Gastroesophageal sphincter (tissue), 4 donors: Measurements from ENCODE around the gene CACNA1C. TPM values are rescaled to one million over a fixed set of nuclear protein-coding genes. Genes with fewer than 3 reads are reported as not detected.

ENCODE experiments used
- ATAC-seq: fragments of 150-250 bp; one replicate; pipeline ENCODE4 v1.9.1; 2016; ENCODE audit warnings: mild to moderate bottlenecking, moderate library complexity
- H3K27ac ChIP-seq, 4 donors: fragments of 200-600 bp; sonication (generic) in 3 of 4; 1 replicate in 3 of 4; 2 replicates in 1 of 4; pipeline ENCODE4 v1.5.1; 2016 to 2019
- H3K27me3 ChIP-seq: fragments of 200-600 bp; sonication (generic); one replicate; pipeline ENCODE4 v1.5.1; 2019
- H3K36me3 ChIP-seq, 2 donors: fragments of 200-600 bp; sonication (generic); one replicate each; pipeline ENCODE4 v1.5.1; 2019; ENCODE audit warnings: control low read depth in 1 of 2
- H3K4me1 ChIP-seq, 3 donors: fragments of 200-600 bp; sonication (generic); 1 replicate in 2 of 3; 2 replicates in 1 of 3; pipeline ENCODE4 v1.5.1; 2016 to 2019; ENCODE audit warnings: control low read depth in 2 of 3
- H3K4me3 ChIP-seq, 2 donors: fragments of 200-600 bp; sonication (generic); one replicate each; pipeline ENCODE4 v1.5.1; 2019; ENCODE audit warnings: mild to moderate bottlenecking in 1 of 2, moderate library complexity in 1 of 2
- H3K9me3 ChIP-seq, 3 donors: fragments of 200-600 bp; sonication (generic); one replicate each; pipeline ENCODE4 v1.5.1; 2017 to 2019; ENCODE audit warnings: control low read depth in 2 of 3
- CTCF ChIP-seq, 4 experiments: fragments of 200-600 bp in 2 of 4; fragments of 450-650 bp in 2 of 4; sonication (generic) in 1 of 4; IDR thresholded peaks; one replicate each; pipeline ENCODE4 v1.5.1; 2017 to 2019; ENCODE audit warnings: antibody characterized with exemption in 4 of 4, mild to moderate bottlenecking in 2 of 4, moderate library complexity in 2 of 4
- EP300 ChIP-seq: sonication (generic); formaldehyde crosslinking; IDR thresholded peaks from one replicate; pipeline ENCODE4 v1.6.1; 2017; ENCODE audit warnings: antibody characterized with exemption, mild to moderate bottlenecking
- POLR2A ChIP-seq, 2 donors: fragments of 450-650 bp; IDR thresholded peaks; one replicate each; pipeline ENCODE4 v1.6.1; 2017; ENCODE audit warnings: antibody characterized with exemption in 2 of 2, mild to moderate bottlenecking in 2 of 2, moderate library complexity in 1 of 2
- POLR2AphosphoS5 ChIP-seq: sonication (generic); formaldehyde crosslinking; IDR thresholded peaks from one replicate; pipeline ENCODE4 v1.6.1; 2017; ENCODE audit warnings: antibody characterized with exemption
- WGBS, 2 donors: methylation state at CpG; one replicate each; pipeline ENCODE4 v1.1.5; 2018; ENCODE audit warnings: low coverage in 1 of 2; 5-methylcytosine and 5-hydroxymethylcytosine counted together
- total RNA-seq, 4 donors: library from RNA; depleted of rRNA; stranded (reverse); fragments of >200 nt; gene quantifications; one replicate each; pipeline ENCODE4 v1.1.0, GENCODE V29; 2016

Gene CACNA1C
- total RNA-seq, 4 donors from 2014 or later = 22.9 to 96.2 (median 41.4) TPM

GRCh38 chr12:2689879-2690278 lies 637.1 kb downstream of the CACNA1C start:
- Histone ChIP-seq H3K36me3 (peaks cover 0 to 69% of the 10 kb centered on the region in 2 donors), H3K27ac (no peak overlapping the region), H3K4me1 (peaks cover 0 to 13% (median 0%) of the 10 kb centered on the region in 3 donors), H3K27me3 (peaks cover 7% of the 10 kb centered on the region), H3K9me3 (no peaks in the 10 kb centered on the region), H3K4me3 (no peak overlapping the region)
- WGBS, 2 donors = 40 to 93% methylated on average over 2 to 5 of the region's 8 CpGs
- TF ChIP-seq POLR2A (IDR thresholded peaks at IDR 0.05) (no peak), EP300 (no peak), POLR2AphosphoS5 (no peak), CTCF (IDR thresholded peaks at IDR 0.05) (no peak)
- no peak for ATAC-seq

GRCh38 chr12:2690348-2691005 lies 637.7 kb downstream of the CACNA1C start:
- Histone ChIP-seq H3K36me3 (peaks cover 0 to 67% of the 10 kb centered on the region in 2 donors), H3K27ac (no peak overlapping the region), H3K9me3 (no peaks in the 10 kb centered on the region), H3K4me3 (peak overlapping the region in 1 of 2 donors; percentile 45), H3K27me3 (peaks cover 7% of the 10 kb centered on the region), H3K4me1 (peaks cover 0 to 13% (median 0%) of the 10 kb centered on the region in 3 donors)
- TF ChIP-seq CTCF (IDR thresholded peaks at IDR 0.05) = no peak
- TF ChIP-seq POLR2A (IDR thresholded peaks at IDR 0.05) = no peak
- TF ChIP-seq EP300 = no peak
- TF ChIP-seq POLR2AphosphoS5 = no peak
- WGBS, 2 donors = 62 to 76% methylated on average over 2 to 8 of the region's 14 CpGs
- ATAC-seq = no peak

GRCh38 chr12:2691006-2691344 lies 638.2 kb downstream of the CACNA1C start:
- H3K9me3 ChIP-seq = no peaks in the 10 kb centered on the region
- TF ChIP-seq EP300 (no peak), CTCF (IDR thresholded peaks at IDR 0.05) (no peak), POLR2A (IDR thresholded peaks at IDR 0.05) (no peak), POLR2AphosphoS5 (no peak)
- no CpG with 5 or more reads among the region's 28 CpGs for WGBS, 2 donors
- peaks cover 0 to 62% of the 10 kb centered on the region in 2 donors for H3K36me3 ChIP-seq
- H3K27ac ChIP-seq = no peak overlapping the region
- peak overlapping the region in 1 of 2 donors; percentile 45 for H3K4me3 ChIP-seq
- no peak for ATAC-seq
- peaks cover 7% of the 10 kb centered on the region for H3K27me3 ChIP-seq
- peaks cover 0 to 13% (median 0%) of the 10 kb centered on the region in 3 donors for H3K4me1 ChIP-seq

GRCh38 chr12:2691345-2692071 lies 638.7 kb downstream of the CACNA1C start:
- Histone ChIP-seq H3K36me3 (peaks cover 0 to 56% of the 10 kb centered on the region in 2 donors), H3K27ac (peak overlapping the region in 1 of 4 donors; percentile 6), H3K4me3 (peak overlapping the region; percentile 7 to 45), H3K4me1 (peaks cover 0 to 13% (median 0%) of the 10 kb centered on the region in 3 donors), H3K9me3 (no peaks in the 10 kb centered on the region), H3K27me3 (peaks cover 7% of the 10 kb centered on the region)
- WGBS, 2 donors = 27 to 43% methylated on average over 10 to 25 of the region's 62 CpGs
- peak; percentile 11 for ATAC-seq
- TF ChIP-seq CTCF (IDR thresholded peaks at IDR 0.05) (no peak), EP300 (no peak), POLR2A (IDR thresholded peaks at IDR 0.05) (no peak), POLR2AphosphoS5 (no peak)
